HG03175 (cell line): Measurements from ENCODE around the gene PTH1R.

Experiments
- ATAC-seq: cut with Tn5 transposase; IDR thresholded peaks from one replicate; pipeline ENCODE4 v1.9.1; 2021; ENCODE audit warnings: mild to moderate bottlenecking, moderate library complexity; ENCODE audit not compliant: unreplicated experiment

PTH1R gene

GRCh38 chr3:46877406-46878125, at the start of gene PTH1R:
PTH1R (plus strand) TSS chr3:46877721; CDS start chr3:46883560, 5,839 bp downstream.
- no peak for ATAC-seq

GRCh38 chr3:46829699-46830208, 47.8 kb upstream of the PTH1R start:
- peak; percentile 89 for ATAC-seq

- ATAC-seq = no peak
Observed at GRCh38 chr3:46830801-46831200, 46.7 kb upstream of the PTH1R start.

GRCh38 chr3:46831316-46831715, 46.2 kb upstream of the PTH1R start:
- no peak for ATAC-seq

- no peak for ATAC-seq
Observed at GRCh38 chr3:46831841-46832240, 45.7 kb upstream of the PTH1R start.

GRCh38 chr3:46833346-46834300, 43.9 kb upstream of the PTH1R start:
- no peak for ATAC-seq

- ATAC-seq = no peak
Observed at GRCh38 chr3:46835054-46835453, 42.5 kb upstream of the PTH1R start.

GRCh38 chr3:46835491-46835890, 42.0 kb upstream of the PTH1R start:
- ATAC-seq = no peak

- no peak for ATAC-seq
Observed at GRCh38 chr3:46838301-46838700, 39.2 kb upstream of the PTH1R start.

- ATAC-seq = no peak
Observed at GRCh38 chr3:46840491-46840890, 37.0 kb upstream of the PTH1R start.

GRCh38 chr3:46843508-46843907, 34.0 kb upstream of the PTH1R start:
- no peak for ATAC-seq

- no peak for ATAC-seq
Observed at GRCh38 chr3:46844397-46844796, 33.1 kb upstream of the PTH1R start.

GRCh38 chr3:46844881-46845312, 32.6 kb upstream of the PTH1R start:
- ATAC-seq = no peak

GRCh38 chr3:46845397-46845859, 32.1 kb upstream of the PTH1R start:
- ATAC-seq = peak; percentile 49

- peak; percentile 67 for ATAC-seq
Observed at GRCh38 chr3:46845860-46846623, 31.5 kb upstream of the PTH1R start.

GRCh38 chr3:46846624-46847542, 30.6 kb upstream of the PTH1R start:
- ATAC-seq = no peak

- no peak for ATAC-seq
Observed at GRCh38 chr3:46847744-46848143, 29.8 kb upstream of the PTH1R start.

- no peak for ATAC-seq
Observed at GRCh38 chr3:46848271-46849044, 29.1 kb upstream of the PTH1R start.

GRCh38 chr3:46849045-46849631, 28.4 kb upstream of the PTH1R start:
- no peak for ATAC-seq
